Measurements from ENCODE around the gene MFSD6L.

DNA sequence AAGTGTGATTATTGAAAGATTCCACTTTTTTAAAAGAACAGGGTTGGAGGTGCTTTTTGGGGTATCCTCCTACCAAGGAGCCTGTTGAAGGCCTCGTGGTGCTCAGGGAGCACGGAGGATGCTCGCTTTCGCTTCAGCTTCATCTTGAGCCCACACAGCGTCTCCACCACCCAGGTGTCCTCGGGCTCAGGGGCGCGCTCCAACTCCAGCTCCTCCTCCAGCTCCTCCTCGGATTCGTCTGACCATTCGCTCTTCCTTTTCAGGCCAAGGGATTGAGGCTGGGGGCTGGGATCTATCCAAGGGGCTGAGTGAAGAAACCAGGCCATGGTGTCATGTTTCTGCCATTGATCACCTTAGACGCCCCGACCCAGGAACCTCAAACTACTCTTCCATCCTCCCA lies 42.0 kb downstream of the MFSD6L start:
- TF ChIP-seq, protein P1, sequence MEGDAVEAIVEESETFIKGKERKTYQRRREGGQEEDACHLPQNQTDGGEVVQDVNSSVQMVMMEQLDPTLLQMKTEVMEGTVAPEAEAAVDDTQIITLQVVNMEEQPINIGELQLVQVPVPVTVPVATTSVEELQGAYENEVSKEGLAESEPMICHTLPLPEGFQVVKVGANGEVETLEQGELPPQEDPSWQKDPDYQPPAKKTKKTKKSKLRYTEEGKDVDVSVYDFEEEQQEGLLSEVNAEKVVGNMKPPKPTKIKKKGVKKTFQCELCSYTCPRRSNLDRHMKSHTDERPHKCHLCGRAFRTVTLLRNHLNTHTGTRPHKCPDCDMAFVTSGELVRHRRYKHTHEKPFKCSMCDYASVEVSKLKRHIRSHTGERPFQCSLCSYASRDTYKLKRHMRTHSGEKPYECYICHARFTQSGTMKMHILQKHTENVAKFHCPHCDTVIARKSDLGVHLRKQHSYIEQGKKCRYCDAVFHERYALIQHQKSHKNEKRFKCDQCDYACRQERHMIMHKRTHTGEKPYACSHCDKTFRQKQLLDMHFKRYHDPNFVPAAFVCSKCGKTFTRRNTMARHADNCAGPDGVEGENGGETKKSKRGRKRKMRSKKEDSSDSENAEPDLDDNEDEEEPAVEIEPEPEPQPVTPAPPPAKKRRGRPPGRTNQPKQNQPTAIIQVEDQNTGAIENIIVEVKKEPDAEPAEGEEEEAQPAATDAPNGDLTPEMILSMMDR (IDR thresholded peaks at IDR 0.05; ENCODE audit: borderline replicate concordance, extremely low read depth, low read length, poor library complexity, severe bottlenecking), result no peak
- no peak for TF ChIP-seq EZH2 (IDR thresholded peaks at IDR 0.05; ENCODE audit: borderline replicate concordance, low read depth, low read length, severe bottlenecking)
